Astrocyte of the cerebellum (primary cell): Measurements from ENCODE around the gene ADGRA3.

ENCODE experiments used
- DNase-seq: peaks from one replicate; pipeline ENCODE4 v3.0.0-alpha.2; 2011; ENCODE audit warnings: low read depth
- H3K4me3 ChIP-seq: 2 replicates; pipeline ENCODE4 v1.5.1; 2011; ENCODE audit warnings: mild to moderate bottlenecking, low read depth, low read length, moderate library complexity
- in situ Hi-C: cut with HindIII; loops from 2 replicates; pipeline ENCODE4 v1.10.0; 2017; ENCODE audit warnings: low sequenced_read_pairs
- TF ChIP-seq, protein P1 (sequence below): IDR thresholded peaks from 2 replicates; pipeline ENCODE4 v1.5.1; 2012; ENCODE audit warnings: low read length, low read depth, moderate library complexity, mild to moderate bottlenecking; ENCODE audit errors: missing control alignments

ADGRA3 gene

GRCh38 chr4:22551550-22551949, 35.7 kb upstream of the ADGRA3 start:
- TF ChIP-seq, protein P1, sequence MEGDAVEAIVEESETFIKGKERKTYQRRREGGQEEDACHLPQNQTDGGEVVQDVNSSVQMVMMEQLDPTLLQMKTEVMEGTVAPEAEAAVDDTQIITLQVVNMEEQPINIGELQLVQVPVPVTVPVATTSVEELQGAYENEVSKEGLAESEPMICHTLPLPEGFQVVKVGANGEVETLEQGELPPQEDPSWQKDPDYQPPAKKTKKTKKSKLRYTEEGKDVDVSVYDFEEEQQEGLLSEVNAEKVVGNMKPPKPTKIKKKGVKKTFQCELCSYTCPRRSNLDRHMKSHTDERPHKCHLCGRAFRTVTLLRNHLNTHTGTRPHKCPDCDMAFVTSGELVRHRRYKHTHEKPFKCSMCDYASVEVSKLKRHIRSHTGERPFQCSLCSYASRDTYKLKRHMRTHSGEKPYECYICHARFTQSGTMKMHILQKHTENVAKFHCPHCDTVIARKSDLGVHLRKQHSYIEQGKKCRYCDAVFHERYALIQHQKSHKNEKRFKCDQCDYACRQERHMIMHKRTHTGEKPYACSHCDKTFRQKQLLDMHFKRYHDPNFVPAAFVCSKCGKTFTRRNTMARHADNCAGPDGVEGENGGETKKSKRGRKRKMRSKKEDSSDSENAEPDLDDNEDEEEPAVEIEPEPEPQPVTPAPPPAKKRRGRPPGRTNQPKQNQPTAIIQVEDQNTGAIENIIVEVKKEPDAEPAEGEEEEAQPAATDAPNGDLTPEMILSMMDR = no peak
- in situ Hi-C loops = no loop called here
- no peak for DNase-seq
- H3K4me3 ChIP-seq = no peak overlapping the region

- TF ChIP-seq, protein P1 = no peak
- in situ Hi-C loops = no loop called here
- H3K4me3 ChIP-seq = no peak overlapping the region
Observed at GRCh38 chr4:22546299-22546698, 30.4 kb upstream of the ADGRA3 start.

DNA sequence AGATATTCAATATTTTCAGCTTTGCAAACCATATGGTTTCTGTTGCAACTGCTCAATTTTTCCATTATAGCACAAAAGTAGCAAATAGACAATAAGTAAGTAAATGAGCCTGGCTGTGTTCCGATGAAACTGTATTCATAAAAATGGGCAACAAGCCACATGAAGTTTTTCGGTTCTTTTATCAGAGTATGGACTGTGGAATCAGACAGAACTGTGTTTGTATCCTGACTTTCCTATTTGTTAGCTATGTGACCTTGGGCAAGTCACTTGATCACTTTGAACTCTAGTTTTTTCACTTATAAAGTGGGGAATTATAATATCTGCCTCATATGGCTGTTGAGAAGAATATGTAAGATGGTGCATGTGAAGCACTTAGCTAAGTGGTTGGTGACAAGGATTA, 23.4 kb upstream of the ADGRA3 start:
- DNase-seq = no peak
- no peak overlapping the region for H3K4me3 ChIP-seq
- TF ChIP-seq, protein P1 = no peak
- in situ Hi-C loops = no loop called here

More at GRCh38 chr4:22546299-22546698, 30.4 kb upstream of the ADGRA3 start:
- no peak for DNase-seq

- in situ Hi-C loops = no loop called here
- H3K4me3 ChIP-seq = no peak overlapping the region
- no peak for DNase-seq
- TF ChIP-seq, protein P1 = no peak
Observed at GRCh38 chr4:22537864-22538263, 22.0 kb upstream of the ADGRA3 start.

DNA sequence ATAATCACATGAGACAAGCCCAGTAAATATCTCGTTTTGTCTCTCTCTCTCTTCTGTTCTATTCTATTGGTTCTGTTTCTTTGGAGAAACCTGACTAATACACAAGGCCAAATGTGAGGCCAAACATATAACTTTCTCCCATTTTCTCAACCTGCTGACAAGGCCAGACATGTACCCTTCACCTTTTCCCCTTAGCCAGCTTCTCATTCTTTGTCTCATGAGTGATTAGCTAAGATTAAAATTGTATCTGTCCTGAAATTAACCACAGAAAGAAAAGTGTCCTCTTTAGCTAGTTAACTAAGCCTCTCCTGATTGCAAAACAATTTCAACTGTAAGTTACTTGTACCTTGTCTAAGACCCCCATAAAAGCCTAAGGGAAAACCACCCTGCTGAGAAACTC, 18.5 kb upstream of the ADGRA3 start:
- in situ Hi-C loops = no loop called here

DNA sequence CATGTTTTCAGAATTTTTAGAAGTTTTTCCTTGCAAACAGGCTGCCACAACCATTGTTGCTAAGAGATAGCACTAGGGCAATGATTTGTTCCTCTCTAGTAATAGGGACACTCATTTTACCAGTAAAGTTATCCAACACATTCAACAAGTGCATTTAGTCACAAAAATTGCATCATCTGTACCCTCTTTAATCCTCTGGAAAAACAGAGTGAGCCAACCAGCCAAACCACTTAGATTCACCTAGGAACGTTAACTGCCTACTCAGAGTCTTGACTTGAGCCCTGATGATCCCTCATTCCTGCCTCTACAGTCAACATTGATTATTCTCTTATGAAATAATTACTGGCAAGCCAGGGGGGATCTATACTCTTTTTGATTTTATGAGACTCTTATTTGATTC, 17.0 kb upstream of the ADGRA3 start:
- no peak overlapping the region for H3K4me3 ChIP-seq
- in situ Hi-C loops = no loop called here
- no peak for DNase-seq
- TF ChIP-seq, protein P1 = no peak

More for the DNA sequence above, 18.5 kb upstream of the ADGRA3 start:
- no peak for DNase-seq
- no peak overlapping the region for H3K4me3 ChIP-seq
- TF ChIP-seq, protein P1 = no peak

DNA sequence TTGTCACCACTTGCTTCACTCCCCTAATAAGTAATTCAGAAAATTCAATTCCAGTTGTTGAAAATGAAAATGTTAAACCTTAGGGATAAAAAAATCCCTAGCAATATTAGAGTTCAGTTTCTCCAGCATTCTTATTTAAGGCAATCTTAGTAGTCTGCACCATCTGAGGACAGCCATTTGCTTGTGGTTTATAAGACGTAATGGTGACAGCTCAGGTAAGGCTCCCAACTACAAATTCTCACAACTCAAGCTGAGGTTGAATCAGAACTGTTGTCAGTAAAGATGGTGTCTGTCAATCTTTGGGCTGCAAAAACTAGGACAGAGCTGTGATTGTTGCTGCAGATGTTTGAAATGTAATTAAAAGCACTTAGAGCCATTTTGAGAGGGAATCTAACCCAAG, 16.3 kb upstream of the ADGRA3 start:
- DNase-seq = no peak
- no peak overlapping the region for H3K4me3 ChIP-seq
- TF ChIP-seq, protein P1 = no peak
- in situ Hi-C loops = no loop called here
